HG03558 (cell line): ENCODE results near the gene CALML6.

Source experiments
- ATAC-seq: cut with Tn5 transposase; IDR thresholded peaks from one replicate; pipeline ENCODE4 v1.9.1; 2021; ENCODE audit warnings: moderate number of reproducible peaks; ENCODE audit not compliant: unreplicated experiment; ENCODE audit errors: extremely low read depth

CALML6 gene

GRCh38 chr1:1910033-1910465 lies 5.0 kb upstream of the CALML6 start:
- ATAC-seq = no peak

GRCh38 chr1:1910651-1911331 lies 4.3 kb upstream of the CALML6 start:
- ATAC-seq = no peak

- ATAC-seq = no peak
Measured at GRCh38 chr1:1911350-1912041, 3.6 kb upstream of the CALML6 start.

- no peak for ATAC-seq
Measured at GRCh38 chr1:1914101-1914970, 724 bp upstream of the CALML6 start.

- no peak for ATAC-seq
Measured at GRCh38 chr1:1915911-1916840, 1.1 kb downstream of the CALML6 start.

- ATAC-seq = no peak
Measured at GRCh38 chr1:1916851-1917251, 1.8 kb downstream of the CALML6 start.

- ATAC-seq = no peak
Measured at GRCh38 chr1:1917304-1917976, 2.4 kb downstream of the CALML6 start.

- no peak for ATAC-seq
Measured at GRCh38 chr1:1917995-1918900, 3.2 kb downstream of the CALML6 start.

- ATAC-seq = peak; percentile 19
Measured at GRCh38 chr1:1918901-1919303, 3.8 kb downstream of the CALML6 start, which contains the start of gene TMEM52. Gene TMEM52 (minus strand): TSS chr1:1919279. CDS start chr1:1919265, 14 bp downstream.

- peak; percentile 43 for ATAC-seq
Measured at GRCh38 chr1:1919304-1920056, 4.4 kb downstream of the CALML6 start.

GRCh38 chr1:1920057-1920607 lies 5.1 kb downstream of the CALML6 start:
- no peak for ATAC-seq

GRCh38 chr1:1920608-1921458 lies 5.8 kb downstream of the CALML6 start:
- ATAC-seq = no peak

GRCh38 chr1:1921459-1921862 lies 6.4 kb downstream of the CALML6 start:
- no peak for ATAC-seq

GRCh38 chr1:1921901-1922701 lies 7.0 kb downstream of the CALML6 start:
- no peak for ATAC-seq

GRCh38 chr1:1922702-1922955 lies 7.6 kb downstream of the CALML6 start:
- no peak for ATAC-seq
